Measurements from ENCODE around the gene MEF2B. TPM values are rescaled to one million over a fixed set of nuclear protein-coding genes. Genes with fewer than 3 reads are reported as not detected.
A peak's percentile ranks its signal among the peaks of the same experiment; 100 is the strongest.

The MEF2B gene
- total RNA-seq, 1 donor from 2014 or later = under 0.01 TPM

DNA sequence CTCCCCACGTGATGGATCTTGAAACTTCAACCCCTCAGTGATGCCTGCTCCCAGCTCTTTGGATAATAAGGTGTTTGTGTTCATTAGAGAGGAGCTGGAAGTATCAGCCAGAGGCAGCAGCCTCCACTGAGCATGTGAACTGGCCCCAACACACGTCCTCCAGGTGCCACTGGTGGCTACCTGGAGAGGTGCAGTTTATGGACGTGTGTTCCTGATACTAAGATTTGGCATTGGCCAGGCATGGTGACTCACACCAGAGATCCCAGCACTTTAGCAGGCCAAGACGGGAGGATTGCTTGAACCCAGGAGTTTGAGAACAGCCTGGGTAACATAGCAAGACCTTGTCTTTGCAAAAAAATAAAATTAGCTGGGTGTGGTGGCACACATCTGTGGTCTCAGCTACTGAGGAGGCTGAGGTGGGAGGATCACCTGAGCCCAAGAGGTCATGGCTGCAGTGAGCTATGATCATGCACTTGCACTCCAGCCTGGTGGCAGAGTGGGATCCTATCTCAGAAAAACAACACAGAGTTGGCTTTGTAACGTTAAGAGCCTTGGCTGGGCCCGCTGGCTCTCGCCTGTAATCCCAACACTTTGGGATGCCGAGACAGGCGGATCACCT is 71.9 kb downstream of the MEF2B start:
- H3K27me3 ChIP-seq (ENCODE audit: control insufficient read depth, insufficient read depth, low read length) = no peaks in the 10 kb centered on the region
- TF ChIP-seq, protein P1, sequence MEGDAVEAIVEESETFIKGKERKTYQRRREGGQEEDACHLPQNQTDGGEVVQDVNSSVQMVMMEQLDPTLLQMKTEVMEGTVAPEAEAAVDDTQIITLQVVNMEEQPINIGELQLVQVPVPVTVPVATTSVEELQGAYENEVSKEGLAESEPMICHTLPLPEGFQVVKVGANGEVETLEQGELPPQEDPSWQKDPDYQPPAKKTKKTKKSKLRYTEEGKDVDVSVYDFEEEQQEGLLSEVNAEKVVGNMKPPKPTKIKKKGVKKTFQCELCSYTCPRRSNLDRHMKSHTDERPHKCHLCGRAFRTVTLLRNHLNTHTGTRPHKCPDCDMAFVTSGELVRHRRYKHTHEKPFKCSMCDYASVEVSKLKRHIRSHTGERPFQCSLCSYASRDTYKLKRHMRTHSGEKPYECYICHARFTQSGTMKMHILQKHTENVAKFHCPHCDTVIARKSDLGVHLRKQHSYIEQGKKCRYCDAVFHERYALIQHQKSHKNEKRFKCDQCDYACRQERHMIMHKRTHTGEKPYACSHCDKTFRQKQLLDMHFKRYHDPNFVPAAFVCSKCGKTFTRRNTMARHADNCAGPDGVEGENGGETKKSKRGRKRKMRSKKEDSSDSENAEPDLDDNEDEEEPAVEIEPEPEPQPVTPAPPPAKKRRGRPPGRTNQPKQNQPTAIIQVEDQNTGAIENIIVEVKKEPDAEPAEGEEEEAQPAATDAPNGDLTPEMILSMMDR (IDR thresholded peaks at IDR 0.05; ENCODE audit: insufficient read depth, low read length, severe bottlenecking) = no peak
- H3K36me3 ChIP-seq (ENCODE audit: control insufficient read depth, insufficient read depth, low read length) = no peaks in the 10 kb centered on the region
- no peak for FAIRE-seq
- DNase-seq (ENCODE audit: low read depth) = peak; percentile 20
- no peak overlapping the region for H3K4me3 ChIP-seq (ENCODE audit: low read depth, low read length)

DNA sequence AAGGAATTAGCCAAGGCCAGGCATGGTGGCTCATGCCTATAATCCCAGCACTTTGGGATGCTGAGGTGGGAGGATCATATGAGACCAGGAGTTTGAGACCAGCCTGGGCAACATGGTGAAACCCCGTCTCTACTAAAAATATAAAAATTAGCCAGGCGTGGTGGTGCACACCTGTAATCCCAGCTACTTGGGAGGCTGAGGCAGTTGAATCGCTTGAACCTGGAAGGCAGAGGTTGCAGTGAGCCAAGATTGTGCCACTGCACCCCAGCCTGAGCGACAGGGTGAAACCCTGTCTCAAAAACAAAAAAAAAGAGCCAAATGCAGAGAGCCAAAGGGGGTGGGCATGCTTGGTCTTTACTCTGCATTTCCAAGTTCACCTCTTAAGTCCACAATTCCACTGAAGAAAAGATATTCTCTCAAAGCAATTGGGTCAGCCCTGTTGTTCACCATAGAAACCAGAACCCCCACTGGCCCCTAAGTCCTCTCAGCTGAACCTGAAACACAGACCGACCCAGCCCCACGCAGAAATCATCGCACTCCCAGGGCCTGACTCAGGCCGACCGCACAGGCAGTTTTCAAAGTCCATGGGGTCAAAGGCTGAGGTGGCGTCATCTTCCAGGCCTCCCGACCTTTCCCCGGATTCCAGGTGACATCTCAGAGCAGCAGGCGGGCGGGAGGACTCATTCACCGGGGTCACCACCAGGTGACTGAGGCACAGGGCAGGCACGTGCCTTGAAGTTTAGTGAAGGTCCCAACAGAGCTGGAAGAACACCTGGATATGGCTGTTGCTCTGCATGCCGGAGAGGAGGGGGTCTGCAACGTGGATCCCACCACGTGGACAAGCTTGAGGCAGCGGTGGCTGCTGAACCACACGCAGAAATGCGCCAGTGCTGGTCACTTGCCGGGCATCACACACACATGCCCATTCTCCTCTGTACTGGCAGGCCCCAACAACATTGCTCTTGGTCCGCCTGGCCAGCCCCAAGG is 73.1 kb downstream of the MEF2B start:
- Histone ChIP-seq H3K27me3 (ENCODE audit: control insufficient read depth, insufficient read depth, low read length) (no peaks in the 10 kb centered on the region), H3K36me3 (ENCODE audit: control insufficient read depth, insufficient read depth, low read length) (no peaks in the 10 kb centered on the region), H3K4me3 (ENCODE audit: low read depth, low read length) (no peak overlapping the region)
- no peak for DNase-seq (ENCODE audit: low read depth)
- TF ChIP-seq, protein P1 (IDR thresholded peaks at IDR 0.05; ENCODE audit: insufficient read depth, low read length, severe bottlenecking) = no peak
- peak; percentile 52 for FAIRE-seq

DNA sequence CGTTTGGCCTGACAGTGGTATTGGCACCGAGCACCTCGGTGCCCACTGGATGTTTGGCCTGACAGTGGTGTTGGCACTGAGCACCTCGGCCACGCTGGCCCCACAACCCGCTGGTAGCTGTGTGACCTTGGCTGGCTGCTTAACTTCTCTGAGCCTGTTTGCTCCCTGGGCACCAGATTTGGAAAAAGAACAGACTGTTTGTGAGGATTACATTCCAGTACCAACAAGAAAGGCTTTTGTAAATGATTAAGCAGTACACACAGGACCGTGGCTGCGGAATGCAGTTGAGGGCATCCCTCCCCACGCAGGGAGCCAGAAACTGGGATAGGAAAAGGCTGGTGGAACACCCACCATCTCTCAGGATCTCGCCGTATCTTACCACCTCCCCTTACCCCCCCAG is 74.4 kb downstream of the MEF2B start:
- H3K27me3 ChIP-seq (ENCODE audit: control insufficient read depth, insufficient read depth, low read length) = no peaks in the 10 kb centered on the region
- no peaks in the 10 kb centered on the region for H3K36me3 ChIP-seq (ENCODE audit: control insufficient read depth, insufficient read depth, low read length)
- H3K4me3 ChIP-seq (ENCODE audit: low read depth, low read length) = no peak overlapping the region
- DNase-seq (ENCODE audit: low read depth) = no peak
- TF ChIP-seq, protein P1 (IDR thresholded peaks at IDR 0.05; ENCODE audit: insufficient read depth, low read length, severe bottlenecking) = no peak
- FAIRE-seq = no peak

Other genes with a start within 250 kb of the MEF2B start
- 79.0 and 129 TPM in 2 replicates for gene HOMER3, start 229.0 kb downstream of the MEF2B start, total RNA-seq
- gene SUGP2, start 136.7 kb downstream of the MEF2B start, total RNA-seq = 19.5 and 21.6 TPM in 2 replicates
- 37.5 and 78.2 TPM in 2 replicates for gene ARMC6, start 136.7 kb downstream of the MEF2B start, total RNA-seq
- gene SLC25A42, start 106.3 kb downstream of the MEF2B start, total RNA-seq = 1.3 TPM in 2 replicates
- gene TMEM161A, start 31.8 kb downstream of the MEF2B start, total RNA-seq = 25.7 and 28.7 TPM in 2 replicates
- 10.3 and 18.2 TPM in 2 replicates for gene BORCS8, start 21.9 kb upstream of the MEF2B start, total RNA-seq
- 50.3 and 91.9 TPM in 2 replicates for gene RFXANK, start 22.0 kb upstream of the MEF2B start, total RNA-seq
- 19.8 and 49.0 TPM in 2 replicates for gene NR2C2AP, start 33.2 kb upstream of the MEF2B start, total RNA-seq
- not detected in 2 replicates for gene NCAN, start 41.7 kb upstream of the MEF2B start, total RNA-seq
- not detected in 2 replicates for gene TM6SF2, start 103.0 kb upstream of the MEF2B start, total RNA-seq
- gene SUGP1, start 150.2 kb upstream of the MEF2B start, total RNA-seq = 18.7 and 36.4 TPM in 2 replicates
- 12.1 and 16.8 TPM in 2 replicates for gene MAU2, start 150.6 kb upstream of the MEF2B start, total RNA-seq
- gene GATAD2A, start 235.4 kb upstream of the MEF2B start, total RNA-seq = 48.4 and 49.0 TPM in 2 replicates

All from bronchial epithelial cell (primary cell).